Endothelial cell of umbilical vein (primary cell): ENCODE measurements around the gene KIAA1549. TPM values are rescaled to one million over a fixed set of nuclear protein-coding genes. Genes with fewer than 3 reads are reported as not detected.

Experiments
- BruUV-seq: library from RNA; stranded (reverse); fragments of 400-500 nt; replicated peaks from 2 replicates; lab custom pipeline; 2021; lab: Mats Ljungman, UMichigan
- CTCF ChIA-PET: fragments of 300-600, 350-600 bp; sonication (Branson Sonifier 250); formaldehyde crosslinking; loops from one replicate; lab custom pipeline; 2021; ENCODE audit warnings: antibody characterized with exemption, inconsistent platforms; lab: Charles Lee
- POLR2A ChIA-PET: fragments of 300-600, 350-600 bp; sonication (Branson Sonifier 250); formaldehyde crosslinking; loops from one replicate; lab custom pipeline; 2021; ENCODE audit warnings: antibody characterized with exemption, inconsistent platforms; lab: Charles Lee
- DNase-seq: peaks from one replicate; pipeline ENCODE4 v3.0.0-alpha.2; 2011; ENCODE audit warnings: low read depth, low spot score
- FAIRE-seq: peaks from 2 replicates; lab custom pipeline; 2011; peaks lifted over from hg19 to GRCh38; lab: Jason Lieb, UNC
- H2AFZ ChIP-seq: 2 replicates; pipeline ENCODE4 v1.6.0; 2012; ENCODE audit warnings: low read depth, low read length, control low read depth, inconsistent platforms
- H3K27ac ChIP-seq: 2 replicates; pipeline ENCODE4 v1.5.1; 2011; ENCODE audit warnings: low read depth, mild to moderate bottlenecking, control low read depth, low read length, moderate library complexity; ENCODE audit not compliant: insufficient read depth
- H3K27me3 ChIP-seq, 2 experiments: 2 replicates each; pipeline versions ENCODE4 v1.6.0 to v1.6.1; 2011; ENCODE audit warnings: low read length in 2 of 2, mixed read lengths in 1 of 2; ENCODE audit not compliant: control insufficient read depth in 2 of 2, insufficient read depth in 2 of 2
- H3K36me3 ChIP-seq, 2 experiments: 2 replicates in 1 of 2; 3 replicates in 1 of 2; pipeline ENCODE4 v1.5.1; 2011; ENCODE audit warnings: low read length in 2 of 2, mild to moderate bottlenecking in 1 of 2, moderate library complexity in 1 of 2; ENCODE audit not compliant: control insufficient read depth in 2 of 2, insufficient read depth in 2 of 2; ENCODE audit errors: extremely low read depth in 1 of 2
- H3K4me1 ChIP-seq: 3 replicates; pipeline ENCODE4 v1.5.1; 2011; ENCODE audit warnings: mild to moderate bottlenecking, low read length; ENCODE audit not compliant: control insufficient read depth, insufficient read depth; ENCODE audit errors: extremely low read depth
- H3K4me2 ChIP-seq: 2 replicates; pipeline ENCODE4 v1.6.1; 2011; ENCODE audit warnings: low read length, control low read depth, mixed read lengths; ENCODE audit not compliant: insufficient read depth
- H3K4me3 ChIP-seq, 3 experiments: fragments of 200-600 bp in 1 of 3; sonication (generic), shearing (Covaris generic) in 1 of 3; replicated peaks in 1 of 3; 2 replicates each; pipeline ENCODE4 v1.5.1; 2011 to 2016; ENCODE audit warnings: control low read depth in 3 of 3, low read length in 3 of 3, mild to moderate bottlenecking in 2 of 3, inconsistent platforms in 1 of 3, low read depth in 1 of 3, moderate library complexity in 1 of 3; ENCODE audit not compliant: insufficient read depth in 1 of 3
- H3K79me2 ChIP-seq: 2 replicates; pipeline ENCODE4 v1.6.0; 2012; ENCODE audit warnings: low read length, inconsistent platforms; ENCODE audit not compliant: control insufficient read depth, insufficient read depth
- H3K9ac ChIP-seq: replicated peaks from 2 replicates; pipeline ENCODE3; 2011; ENCODE audit warnings: low read length, control low read depth; ENCODE audit not compliant: insufficient read depth; ENCODE audit errors: extremely low read depth
- H3K9me1 ChIP-seq: replicated peaks from 3 replicates; pipeline ENCODE4 v1.6.0; 2011; ENCODE audit warnings: mild to moderate bottlenecking, low read length; ENCODE audit not compliant: control insufficient read depth, insufficient read depth; ENCODE audit errors: extremely low read depth
- H3K9me3 ChIP-seq: replicated peaks from 2 replicates; pipeline ENCODE4 v1.5.1; 2012; ENCODE audit warnings: low read length, inconsistent platforms; ENCODE audit not compliant: control insufficient read depth, insufficient read depth
- H4K20me1 ChIP-seq: replicated peaks from 2 replicates; pipeline ENCODE3; 2011; ENCODE audit warnings: mild to moderate bottlenecking, low read length; ENCODE audit not compliant: control insufficient read depth, insufficient read depth; ENCODE audit errors: extremely low read depth
- EZH2 ChIP-seq: IDR thresholded peaks from 2 replicates; pipeline ENCODE4 v1.6.1; 2012; ENCODE audit warnings: borderline replicate concordance, low read depth, mild to moderate bottlenecking, moderate library complexity, low read length, inconsistent platforms; ENCODE audit not compliant: severe bottlenecking
- FOS ChIP-seq: IDR thresholded peaks from 2 replicates; pipeline ENCODE4 v1.6.1; 2011; ENCODE audit warnings: mild to moderate bottlenecking, low read length, moderate library complexity, borderline replicate concordance; ENCODE audit not compliant: insufficient read depth
- GATA2 ChIP-seq: IDR thresholded peaks from 2 replicates; pipeline ENCODE4 v1.7.0; 2011; ENCODE audit warnings: low read depth, mild to moderate bottlenecking, moderate library complexity, mixed read lengths, low read length; ENCODE audit not compliant: insufficient read length, insufficient read depth
- JUN ChIP-seq: IDR thresholded peaks from 2 replicates; pipeline ENCODE4 v1.6.1; 2011; ENCODE audit warnings: borderline replicate concordance, low read depth; ENCODE audit not compliant: insufficient read length, insufficient read depth
- MYC ChIP-seq: IDR thresholded peaks from one replicate; pipeline ENCODE4 v1.6.1; 2011; ENCODE audit warnings: mild to moderate bottlenecking, low read depth, low read length
- POLR2A ChIP-seq: IDR thresholded peaks from 2 replicates; pipeline ENCODE4 v1.6.1; 2012; ENCODE audit warnings: low read depth, mild to moderate bottlenecking, control low read depth, low read length
- POLR2AphosphoS5 ChIP-seq: IDR thresholded peaks from 2 replicates; pipeline ENCODE4 v1.6.1; 2012; ENCODE audit warnings: low read depth, mild to moderate bottlenecking, control low read depth, low read length, moderate library complexity; ENCODE audit not compliant: insufficient read depth
- dilution Hi-C: fragments of 300-500 bp; cut with MboI; formaldehyde crosslinking; loops from one replicate; pipeline ENCODE4 v1.15.0; 2019; ENCODE audit warnings: low sequenced_read_pairs; ENCODE audit not compliant: extremely low pct_ligation_motif_present
- intact Hi-C: fragments of 100-400 bp; cut with micrococcal nuclease; formaldehyde crosslinking; loops from one replicate; pipeline ENCODE4 v1.10.0; 2022
- polyA plus RNA-seq, 4 experiments: library from polyadenylated mRNA; depleted of rRNA in 3 of 4; stranded (reverse) in 3 of 4; unstranded in 1 of 4; fragments of >200 nt; gene quantifications; 2 replicates each; pipeline versions ENCODE4 v1.2.1 to v1.2.3, GENCODE V29; 2011 to 2012; ENCODE audit warnings: missing spikeins in 1 of 4
- total RNA-seq: library from RNA; stranded (reverse); gene quantifications from 2 replicates; pipeline ENCODE4 v1.2.3, GENCODE V29; 2021
- TF ChIP-seq, protein P1 (sequence below), 2 donors: IDR thresholded peaks; 1 replicate in 1 of 2; 2 replicates in 1 of 2; pipeline ENCODE4 v1.5.1; 2011; ENCODE audit warnings: low read length in 2 of 2, mild to moderate bottlenecking in 2 of 2, moderate library complexity in 2 of 2, control low read depth in 1 of 2, inconsistent platforms in 1 of 2, low read depth in 1 of 2; ENCODE audit not compliant: insufficient read depth in 1 of 2; ENCODE audit errors: extremely low read depth in 1 of 2
- TF ChIP-seq, protein P2 (sequence below): IDR thresholded peaks from 2 replicates; pipeline ENCODE4 v1.6.1; 2011; ENCODE audit not compliant: insufficient read depth, insufficient read length

Gene KIAA1549
- total and polyA plus RNA-seq, 2 donors (not counting 3 experiments of a cell fraction or from before 2014, with no cell fraction given), result 4.6 to 10.9 TPM

DNA sequence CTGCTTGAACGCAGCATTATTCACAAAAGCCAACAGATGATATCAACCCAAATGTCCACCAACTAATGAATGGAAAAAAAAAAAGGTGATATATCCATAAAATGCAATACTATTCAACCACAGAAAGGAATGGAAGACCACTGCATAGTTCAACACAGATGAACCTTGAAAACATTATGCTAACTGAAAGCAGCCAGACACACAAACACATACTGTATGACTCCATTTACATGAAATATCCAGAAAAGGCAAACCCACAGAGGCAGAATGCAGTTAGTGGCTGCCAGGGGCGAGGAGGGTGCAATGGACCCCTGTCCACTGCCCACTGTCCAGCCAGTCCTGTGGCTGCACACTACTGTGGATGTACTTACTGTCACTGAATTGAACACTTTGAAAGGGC is 36.6 kb downstream of the KIAA1549 start:
- no peaks in the 10 kb centered on the region for H3K4me1 ChIP-seq
- no TSS peak for BruUV-seq
- H3K79me2 ChIP-seq, result peaks cover 8% of the 10 kb centered on the region
- dilution Hi-C loops, result no loop called here
- H3K27me3 ChIP-seq, result no peaks in the 10 kb centered on the region
- H3K36me3 ChIP-seq, result no peaks in the 10 kb centered on the region
- no peak overlapping the region for H3K9ac ChIP-seq
- TF ChIP-seq POLR2A (no peak), MYC (no peak), FOS (no peak), JUN (no peak), GATA2 (no peak), EZH2 (no peak)
- no peak for DNase-seq
- no peak overlapping the region for H2AFZ ChIP-seq
- H3K9me3 ChIP-seq, result no peaks in the 10 kb centered on the region
- H3K27ac ChIP-seq, result no peak overlapping the region
- CTCF ChIA-PET, result interaction anchor here (0.6 to 2.0 kb wide), 4 partner anchors 9 to 369 kb away, joined by 3 to 8 read pairs (median 3); partner anchors contain the start of gene KIAA1549
- no peak overlapping the region for H3K4me2 ChIP-seq
- H3K4me3 ChIP-seq, result no peak overlapping the region
- POLR2A ChIA-PET, result no interaction called here
- intact Hi-C loops, result no loop called here
- no peaks in the 10 kb centered on the region for H4K20me1 ChIP-seq
- H3K9me1 ChIP-seq, result no peaks in the 10 kb centered on the region
- no peak for FAIRE-seq

DNA sequence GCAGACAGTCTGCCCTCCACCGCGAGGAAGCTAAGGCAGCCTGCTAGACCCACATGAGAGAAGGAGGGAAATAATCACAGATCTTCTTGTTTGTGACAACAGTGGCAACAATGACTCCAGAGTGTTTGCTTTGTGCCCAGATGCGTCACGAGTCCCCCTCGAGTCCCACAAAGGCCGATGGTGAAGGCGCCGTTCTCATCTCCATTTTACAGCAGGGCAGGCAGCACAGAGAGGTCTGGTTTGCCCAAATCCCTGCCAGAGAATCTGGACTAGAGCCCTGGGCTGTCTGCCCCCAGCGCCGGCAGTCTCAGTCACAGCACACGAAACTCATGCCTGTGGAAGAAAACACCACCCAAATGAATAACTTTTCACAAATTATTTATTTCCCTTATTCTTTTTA is 38.1 kb downstream of the KIAA1549 start:
- dilution Hi-C loops, result no loop called here
- intact Hi-C loops, result no loop called here
- H3K36me3 ChIP-seq, result no peaks in the 10 kb centered on the region
- H2AFZ ChIP-seq, result no peak overlapping the region
- FAIRE-seq (no peak), DNase-seq (no peak)
- no peak overlapping the region for H3K4me3 ChIP-seq
- H3K9me3 ChIP-seq, result no peaks in the 10 kb centered on the region
- no peak overlapping the region for H3K4me2 ChIP-seq
- no peaks in the 10 kb centered on the region for H4K20me1 ChIP-seq
- peaks cover 6% of the 10 kb centered on the region for H3K79me2 ChIP-seq
- H3K9me1 ChIP-seq, result no peaks in the 10 kb centered on the region
- H3K27ac ChIP-seq, result no peak overlapping the region
- TF ChIP-seq POLR2A (no peak), EZH2 (no peak), FOS (no peak), JUN (no peak), MYC (no peak), GATA2 (no peak), POLR2AphosphoS5 (no peak)
- TF ChIP-seq, protein P1, sequence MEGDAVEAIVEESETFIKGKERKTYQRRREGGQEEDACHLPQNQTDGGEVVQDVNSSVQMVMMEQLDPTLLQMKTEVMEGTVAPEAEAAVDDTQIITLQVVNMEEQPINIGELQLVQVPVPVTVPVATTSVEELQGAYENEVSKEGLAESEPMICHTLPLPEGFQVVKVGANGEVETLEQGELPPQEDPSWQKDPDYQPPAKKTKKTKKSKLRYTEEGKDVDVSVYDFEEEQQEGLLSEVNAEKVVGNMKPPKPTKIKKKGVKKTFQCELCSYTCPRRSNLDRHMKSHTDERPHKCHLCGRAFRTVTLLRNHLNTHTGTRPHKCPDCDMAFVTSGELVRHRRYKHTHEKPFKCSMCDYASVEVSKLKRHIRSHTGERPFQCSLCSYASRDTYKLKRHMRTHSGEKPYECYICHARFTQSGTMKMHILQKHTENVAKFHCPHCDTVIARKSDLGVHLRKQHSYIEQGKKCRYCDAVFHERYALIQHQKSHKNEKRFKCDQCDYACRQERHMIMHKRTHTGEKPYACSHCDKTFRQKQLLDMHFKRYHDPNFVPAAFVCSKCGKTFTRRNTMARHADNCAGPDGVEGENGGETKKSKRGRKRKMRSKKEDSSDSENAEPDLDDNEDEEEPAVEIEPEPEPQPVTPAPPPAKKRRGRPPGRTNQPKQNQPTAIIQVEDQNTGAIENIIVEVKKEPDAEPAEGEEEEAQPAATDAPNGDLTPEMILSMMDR (IDR thresholded peaks at IDR 0.05; ENCODE audit: extremely low read depth in 1 of 2, insufficient read depth in 1 of 2, low read depth in 1 of 2, low read length in 2 of 2), result no peak
- TF ChIP-seq, protein P2, sequence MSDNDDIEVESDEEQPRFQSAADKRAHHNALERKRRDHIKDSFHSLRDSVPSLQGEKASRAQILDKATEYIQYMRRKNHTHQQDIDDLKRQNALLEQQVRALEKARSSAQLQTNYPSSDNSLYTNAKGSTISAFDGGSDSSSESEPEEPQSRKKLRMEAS, result no peak
- no peaks in the 10 kb centered on the region for H3K27me3 ChIP-seq
- ChIA-PET POLR2A (no interaction called here), CTCF (interaction anchor here (2.0 kb wide), 1 partner anchor 57 kb away, joined by 8 read pairs; no protein-coding TSS in a partner anchor)
- no peaks in the 10 kb centered on the region for H3K4me1 ChIP-seq
- BruUV-seq, result no TSS peak
- H3K9ac ChIP-seq, result no peak overlapping the region
